Measurements from ENCODE around the gene DOCK9. TPM values are rescaled to one million over a fixed set of nuclear protein-coding genes. Genes with fewer than 3 reads are reported as not detected.

Gene DOCK9
- total and polyA plus RNA-seq, 7 donors: 13.8 to 39.5 (median 19.9) TPM

DNA sequence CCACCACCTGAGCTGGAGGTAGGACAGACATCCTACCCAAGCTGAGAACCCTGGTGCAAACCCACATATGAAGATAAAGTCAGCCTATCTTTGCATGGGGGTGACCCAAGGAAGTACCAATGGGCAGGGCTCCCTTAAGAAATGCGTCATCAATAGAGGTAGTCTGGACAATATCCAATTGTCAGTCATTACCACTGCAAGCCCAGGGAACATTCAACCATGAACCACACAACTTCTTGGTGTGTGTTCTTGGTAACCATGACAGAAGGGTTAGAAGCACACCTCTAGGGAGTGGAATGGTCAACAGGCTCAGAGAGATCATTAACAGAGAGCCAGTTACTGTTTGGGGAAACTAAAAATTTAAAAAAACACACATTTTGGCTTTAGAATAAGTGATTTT is 34.7 kb upstream of the DOCK9 start:
- Histone ChIP-seq H3K4me3 (no peak overlapping the region), H3K36me3 (ENCODE audit: insufficient read depth in 1 of 2, low read depth in 1 of 2) (no peaks in the 10 kb centered on the region), H3K4me1 (no peaks in the 10 kb centered on the region), H3K9me3 (no peaks in the 10 kb centered on the region), H3K27ac (no peak overlapping the region), H3K27me3 (ENCODE audit: insufficient read depth in 3 of 3, low read length in 2 of 3) (no peaks in the 10 kb centered on the region)
- TF ChIP-seq CTCF (IDR thresholded peaks at IDR 0.05): no peak
- 88 to 93% (median 92%) methylated on average over 1 of the region's 1 CpG for WGBS, 3 donors
- ATAC-seq: no peak
- intact Hi-C loops (cut with DNase I): loop anchor here in 1 of 2 donors (10.0 kb wide), 1 partner anchor 1528 kb away; no protein-coding TSS in a partner anchor
- DNase-seq: no peak

GRCh38 chr13:99009987-99010551 is 32.2 kb upstream of the DOCK9 start:
- intact Hi-C loops (cut with DNase I): loop anchor here in 1 of 2 donors (10.0 kb wide), 1 partner anchor 1525 kb away; no protein-coding TSS in a partner anchor
- Histone ChIP-seq H3K9me3 (no peaks in the 10 kb centered on the region), H3K4me1 (no peaks in the 10 kb centered on the region), H3K36me3 (ENCODE audit: insufficient read depth in 1 of 2, low read depth in 1 of 2) (no peaks in the 10 kb centered on the region), H3K27me3 (ENCODE audit: insufficient read depth in 3 of 3, low read length in 2 of 3) (no peaks in the 10 kb centered on the region), H3K27ac (no peak overlapping the region), H3K4me3 (no peak overlapping the region)
- DNase-seq (no peak), ATAC-seq (no peak)
- no peak for TF ChIP-seq CTCF (IDR thresholded peaks at IDR 0.05)
- WGBS, 3 donors: 78 to 83% (median 78%) methylated on average over 4 of the region's 4 CpGs

GRCh38 chr13:99008577-99008976 is 30.7 kb upstream of the DOCK9 start:
- Histone ChIP-seq H3K4me3 (no peak overlapping the region), H3K27ac (no peak overlapping the region), H3K36me3 (ENCODE audit: insufficient read depth in 1 of 2, low read depth in 1 of 2) (no peaks in the 10 kb centered on the region), H3K27me3 (ENCODE audit: insufficient read depth in 3 of 3, low read length in 2 of 3) (no peaks in the 10 kb centered on the region), H3K4me1 (no peaks in the 10 kb centered on the region), H3K9me3 (no peaks in the 10 kb centered on the region)
- 76 to 92% (median 85%) methylated on average over 3 of the region's 3 CpGs for WGBS, 3 donors
- DNase-seq (no peak), ATAC-seq (no peak)
- TF ChIP-seq CTCF (IDR thresholded peaks at IDR 0.05): no peak
- intact Hi-C loops (cut with DNase I): no loop called here

DNA sequence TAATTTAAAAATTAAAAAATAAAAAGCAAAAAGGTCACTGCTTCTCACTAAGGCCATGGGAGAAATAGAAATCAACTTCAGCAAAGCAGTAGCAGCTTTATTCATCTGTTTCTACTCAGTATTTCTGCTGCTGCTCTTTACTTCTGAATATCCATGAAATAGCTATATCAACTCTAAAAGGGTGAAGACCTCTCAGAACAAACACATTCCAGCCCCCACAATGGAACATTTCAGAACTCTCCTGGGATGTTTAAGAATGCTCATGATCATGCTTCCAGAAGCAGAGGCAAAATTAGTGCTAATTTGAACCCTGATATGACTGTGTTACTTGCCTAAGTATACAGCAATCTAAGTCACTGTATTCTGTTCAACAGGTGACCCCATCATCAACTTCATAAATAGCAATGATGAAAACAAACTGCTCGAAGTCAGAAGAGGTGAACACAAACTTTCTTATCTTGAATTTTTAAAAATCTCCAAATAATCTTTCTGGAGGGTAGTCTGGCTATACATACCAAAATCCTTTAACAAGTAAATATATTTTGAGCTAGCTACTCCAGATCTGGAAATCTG is 29.6 kb upstream of the DOCK9 start:
- Histone ChIP-seq H3K4me1 (no peaks in the 10 kb centered on the region), H3K27me3 (ENCODE audit: insufficient read depth in 3 of 3, low read length in 2 of 3) (no peaks in the 10 kb centered on the region), H3K9me3 (no peaks in the 10 kb centered on the region), H3K4me3 (no peak overlapping the region), H3K36me3 (ENCODE audit: insufficient read depth in 1 of 2, low read depth in 1 of 2) (no peaks in the 10 kb centered on the region), H3K27ac (no peak overlapping the region)
- WGBS, 3 donors: 42 to 49% (median 45%) methylated on average over 1 of the region's 1 CpG
- DNase-seq (no peak), ATAC-seq (no peak)
- intact Hi-C loops (cut with DNase I): no loop called here
- TF ChIP-seq CTCF (IDR thresholded peaks at IDR 0.05): no peak

GRCh38 chr13:99005609-99006008 is 27.7 kb upstream of the DOCK9 start:
- Histone ChIP-seq H3K4me1 (peaks cover 3% of the 10 kb centered on the region), H3K9me3 (no peaks in the 10 kb centered on the region), H3K27me3 (ENCODE audit: insufficient read depth in 3 of 3, low read length in 2 of 3) (no peaks in the 10 kb centered on the region), H3K27ac (no peak overlapping the region), H3K36me3 (ENCODE audit: insufficient read depth in 1 of 2, low read depth in 1 of 2) (no peaks in the 10 kb centered on the region), H3K4me3 (no peak overlapping the region)
- intact Hi-C loops (cut with DNase I): no loop called here
- no peak for ATAC-seq
- DNase-seq: no peak
- TF ChIP-seq CTCF (IDR thresholded peaks at IDR 0.05): no peak
